Measurements from ENCODE around the gene RHBDL1. TPM values are rescaled to one million over a fixed set of nuclear protein-coding genes. Genes with fewer than 3 reads are reported as not detected.

Gene RHBDL1
- polyA plus RNA-seq, 1 donor, result 2.6 TPM

- peaks cover 13% of the 10 kb centered on the region for H3K36me3 ChIP-seq (ENCODE audit: control insufficient read depth, insufficient read depth, low read length)
- peaks cover 5% of the 10 kb centered on the region for H3K9me3 ChIP-seq (ENCODE audit: control insufficient read depth, low read depth, low read length)
- peak overlapping the region; percentile 78 for H3K27ac ChIP-seq (ENCODE audit: low read length)
- no peaks in the 10 kb centered on the region for H3K27me3 ChIP-seq (ENCODE audit: control insufficient read depth, insufficient read depth, low read length)
- no CpG with 5 or more reads among the region's 22 CpGs for whole genome bisulfite sequencing (ENCODE audit: insufficient coverage, low lambda C conversion rate)
- peaks cover 58% of the 10 kb centered on the region for H3K4me1 ChIP-seq (ENCODE audit: control insufficient read depth, insufficient read depth, low read length)
- no peak for DNase-seq
- no peak overlapping the region for H3K4me3 ChIP-seq (ENCODE audit: low read length)
Measured at GRCh38 chr16:646679-647172, 28.7 kb upstream of the RHBDL1 start.

- Histone ChIP-seq H3K36me3 (ENCODE audit: control insufficient read depth, insufficient read depth, low read length) (peaks cover 18% of the 10 kb centered on the region), H3K27ac (ENCODE audit: low read length) (peak overlapping the region; percentile 78), H3K4me1 (ENCODE audit: control insufficient read depth, insufficient read depth, low read length) (peaks cover 58% of the 10 kb centered on the region), H3K4me3 (ENCODE audit: low read length) (no peak overlapping the region), H3K9me3 (ENCODE audit: control insufficient read depth, low read depth, low read length) (peaks cover 5% of the 10 kb centered on the region), H3K27me3 (ENCODE audit: control insufficient read depth, insufficient read depth, low read length) (no peaks in the 10 kb centered on the region)
- WGBS (ENCODE audit: insufficient coverage, low lambda C conversion rate), result 80% methylated on average over 1 of the region's 25 CpGs
- peak in 1 of 2 donors; percentile 34 for DNase-seq
Measured at GRCh38 chr16:647173-647902, 28.1 kb upstream of the RHBDL1 start.

- peak; percentile 42 to 48 for DNase-seq
- no peaks in the 10 kb centered on the region for H3K27me3 ChIP-seq (ENCODE audit: control insufficient read depth, insufficient read depth, low read length)
- H3K4me3 ChIP-seq (ENCODE audit: low read length), result peak overlapping the region; percentile 65
- peaks cover 23% of the 10 kb centered on the region for H3K36me3 ChIP-seq (ENCODE audit: control insufficient read depth, insufficient read depth, low read length)
- H3K4me1 ChIP-seq (ENCODE audit: control insufficient read depth, insufficient read depth, low read length), result peaks cover 51% of the 10 kb centered on the region
- peaks cover 5% of the 10 kb centered on the region for H3K9me3 ChIP-seq (ENCODE audit: control insufficient read depth, low read depth, low read length)
- no CpG with 5 or more reads among the region's 24 CpGs for WGBS (ENCODE audit: insufficient coverage, low lambda C conversion rate)
- peak overlapping the region; percentile 88 for H3K27ac ChIP-seq (ENCODE audit: low read length)
Measured at GRCh38 chr16:648071-648780, 27.2 kb upstream of the RHBDL1 start.

- DNase-seq, result peak; percentile 95 to 97
- Histone ChIP-seq H3K4me1 (ENCODE audit: control insufficient read depth, insufficient read depth, low read length) (peaks cover 48% of the 10 kb centered on the region), H3K36me3 (ENCODE audit: control insufficient read depth, insufficient read depth, low read length) (peaks cover 31% of the 10 kb centered on the region), H3K9me3 (ENCODE audit: control insufficient read depth, low read depth, low read length) (peaks cover 5% of the 10 kb centered on the region), H3K27me3 (ENCODE audit: control insufficient read depth, insufficient read depth, low read length) (no peaks in the 10 kb centered on the region), H3K4me3 (ENCODE audit: low read length) (peak within 1 kb of the TSS; percentile 65), H3K27ac (ENCODE audit: low read length) (peak within 1 kb of the TSS; percentile 88)
- no CpG with 5 or more reads among the region's 91 CpGs for WGBS (ENCODE audit: insufficient coverage, low lambda C conversion rate)
Measured at GRCh38 chr16:648781-649589, 26.5 kb upstream of the RHBDL1 start, which contains the start of gene WDR90. WDR90 (plus strand) TSS chr16:649365; CDS start chr16:649417, 52 bp downstream.

- Histone ChIP-seq H3K27me3 (ENCODE audit: control insufficient read depth, insufficient read depth, low read length) (no peaks in the 10 kb centered on the region), H3K9me3 (ENCODE audit: control insufficient read depth, low read depth, low read length) (peaks cover 5% of the 10 kb centered on the region), H3K4me3 (ENCODE audit: low read length) (peak overlapping the region; percentile 65), H3K4me1 (ENCODE audit: control insufficient read depth, insufficient read depth, low read length) (peaks cover 46% of the 10 kb centered on the region), H3K27ac (ENCODE audit: low read length) (no peak overlapping the region), H3K36me3 (ENCODE audit: control insufficient read depth, insufficient read depth, low read length) (peaks cover 30% of the 10 kb centered on the region)
- DNase-seq, result no peak
- WGBS (ENCODE audit: insufficient coverage, low lambda C conversion rate), result no CpG with 5 or more reads among the region's 44 CpGs
Measured at GRCh38 chr16:649631-650030, 25.8 kb upstream of the RHBDL1 start.

GRCh38 chr16:651844-652243 lies 23.6 kb upstream of the RHBDL1 start:
- Histone ChIP-seq H3K27me3 (ENCODE audit: control insufficient read depth, insufficient read depth, low read length) (no peaks in the 10 kb centered on the region), H3K27ac (ENCODE audit: low read length) (no peak overlapping the region), H3K4me3 (ENCODE audit: low read length) (no peak overlapping the region), H3K9me3 (ENCODE audit: control insufficient read depth, low read depth, low read length) (peaks cover 5% of the 10 kb centered on the region), H3K36me3 (ENCODE audit: control insufficient read depth, insufficient read depth, low read length) (peaks cover 31% of the 10 kb centered on the region), H3K4me1 (ENCODE audit: control insufficient read depth, insufficient read depth, low read length) (peaks cover 26% of the 10 kb centered on the region)
- WGBS (ENCODE audit: insufficient coverage, low lambda C conversion rate), result no CpG with 5 or more reads among the region's 22 CpGs
- no peak for DNase-seq

- Histone ChIP-seq H3K36me3 (ENCODE audit: control insufficient read depth, insufficient read depth, low read length) (peaks cover 29% of the 10 kb centered on the region), H3K27me3 (ENCODE audit: control insufficient read depth, insufficient read depth, low read length) (no peaks in the 10 kb centered on the region), H3K9me3 (ENCODE audit: control insufficient read depth, low read depth, low read length) (peaks cover 5% of the 10 kb centered on the region), H3K27ac (ENCODE audit: low read length) (no peak overlapping the region), H3K4me3 (ENCODE audit: low read length) (no peak overlapping the region), H3K4me1 (ENCODE audit: control insufficient read depth, insufficient read depth, low read length) (peaks cover 18% of the 10 kb centered on the region)
- WGBS (ENCODE audit: insufficient coverage, low lambda C conversion rate), result no CpG with 5 or more reads among the region's 28 CpGs
- DNase-seq, result no peak
Measured at GRCh38 chr16:652454-653305, 22.8 kb upstream of the RHBDL1 start.

GRCh38 chr16:654034-654433 lies 21.4 kb upstream of the RHBDL1 start:
- Histone ChIP-seq H3K27me3 (ENCODE audit: control insufficient read depth, insufficient read depth, low read length) (no peaks in the 10 kb centered on the region), H3K9me3 (ENCODE audit: control insufficient read depth, low read depth, low read length) (no peaks in the 10 kb centered on the region), H3K4me1 (ENCODE audit: control insufficient read depth, insufficient read depth, low read length) (peaks cover 6% of the 10 kb centered on the region), H3K36me3 (ENCODE audit: control insufficient read depth, insufficient read depth, low read length) (peaks cover 33% of the 10 kb centered on the region), H3K27ac (ENCODE audit: low read length) (no peak overlapping the region), H3K4me3 (ENCODE audit: low read length) (no peak overlapping the region)
- DNase-seq, result no peak
- no CpG with 5 or more reads among the region's 12 CpGs for WGBS (ENCODE audit: insufficient coverage, low lambda C conversion rate)

- no peak overlapping the region for H3K27ac ChIP-seq (ENCODE audit: low read length)
- H3K36me3 ChIP-seq (ENCODE audit: control insufficient read depth, insufficient read depth, low read length), result peaks cover 34% of the 10 kb centered on the region
- no peaks in the 10 kb centered on the region for H3K27me3 ChIP-seq (ENCODE audit: control insufficient read depth, insufficient read depth, low read length)
- no CpG with 5 or more reads among the region's 22 CpGs for WGBS (ENCODE audit: insufficient coverage, low lambda C conversion rate)
- no peak overlapping the region for H3K4me3 ChIP-seq (ENCODE audit: low read length)
- H3K4me1 ChIP-seq (ENCODE audit: control insufficient read depth, insufficient read depth, low read length), result peaks cover 8% of the 10 kb centered on the region
- peaks cover under 1% of the 10 kb centered on the region for H3K9me3 ChIP-seq (ENCODE audit: control insufficient read depth, low read depth, low read length)
- DNase-seq, result no peak
Measured at GRCh38 chr16:657487-657886, 18.0 kb upstream of the RHBDL1 start.

Measured in large intestine (tissue), 3 donors.